ENCODE measurements around the gene SEL1L. TPM values are rescaled to one million over a fixed set of nuclear protein-coding genes. Genes with fewer than 3 reads are reported as not detected.
A peak's percentile ranks its signal among the peaks of the same experiment; 100 is the strongest.
"Not testable (repeated sequence)": the region's sequence is repeated elsewhere in the genome, so short reads cannot be mapped to it uniquely, and the experiment has no call there.

Gene SEL1L
- total and polyA plus RNA-seq, 3 donors from 2014 or later, result 30.2 to 40.7 (median 40.0) TPM

- WGBS, 2 donors, result 72 to 75% methylated on average over 7 of the region's 7 CpGs
- intact Hi-C loops (cut with DNase I; ENCODE audit: low total_unique reads), result no loop called here
These were observed 62.6 kb downstream of the SEL1L start for GRCh38 chr14:81471062-81471461.

DNA sequence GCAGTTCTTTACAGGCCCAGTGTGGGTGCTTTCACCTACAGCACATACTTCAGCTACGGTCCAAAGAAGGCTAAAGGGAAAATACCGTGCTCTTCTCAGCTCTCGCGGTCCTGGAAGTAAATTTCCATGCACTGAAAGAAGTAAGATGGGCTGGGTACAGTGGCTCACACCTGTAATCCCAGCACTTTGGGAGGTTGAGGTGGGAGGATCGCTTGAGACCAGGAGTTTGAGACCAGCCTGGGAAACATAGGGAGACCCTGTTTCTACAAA, 63.2 kb downstream of the SEL1L start:
- H3K4me1 ChIP-seq; H3K36me3 ChIP-seq (ENCODE audit: low read depth, missing control alignments); H3K27ac ChIP-seq; H3K4me3 ChIP-seq; DNase-seq; H3K27me3 ChIP-seq; H3K9me3 ChIP-seq; intact Hi-C loops (cut with DNase I; ENCODE audit: low total_unique reads): not testable (repeated sequence)
- 93 to 94% methylated on average over 5 of the region's 5 CpGs for WGBS, 2 donors

More at GRCh38 chr14:81471062-81471461, 62.6 kb downstream of the SEL1L start:
- Histone ChIP-seq H3K27me3 (no peaks in the 10 kb centered on the region), H3K36me3 (ENCODE audit: low read depth, missing control alignments) (no peaks in the 10 kb centered on the region), H3K4me1 (no peaks in the 10 kb centered on the region), H3K4me3 (no peak overlapping the region), H3K9me3 (no peaks in the 10 kb centered on the region), H3K27ac (no peak overlapping the region)
- no peak for DNase-seq
- TF ChIP-seq POLR2A (IDR thresholded peaks at IDR 0.05), result no peak
- TF ChIP-seq, protein P1, sequence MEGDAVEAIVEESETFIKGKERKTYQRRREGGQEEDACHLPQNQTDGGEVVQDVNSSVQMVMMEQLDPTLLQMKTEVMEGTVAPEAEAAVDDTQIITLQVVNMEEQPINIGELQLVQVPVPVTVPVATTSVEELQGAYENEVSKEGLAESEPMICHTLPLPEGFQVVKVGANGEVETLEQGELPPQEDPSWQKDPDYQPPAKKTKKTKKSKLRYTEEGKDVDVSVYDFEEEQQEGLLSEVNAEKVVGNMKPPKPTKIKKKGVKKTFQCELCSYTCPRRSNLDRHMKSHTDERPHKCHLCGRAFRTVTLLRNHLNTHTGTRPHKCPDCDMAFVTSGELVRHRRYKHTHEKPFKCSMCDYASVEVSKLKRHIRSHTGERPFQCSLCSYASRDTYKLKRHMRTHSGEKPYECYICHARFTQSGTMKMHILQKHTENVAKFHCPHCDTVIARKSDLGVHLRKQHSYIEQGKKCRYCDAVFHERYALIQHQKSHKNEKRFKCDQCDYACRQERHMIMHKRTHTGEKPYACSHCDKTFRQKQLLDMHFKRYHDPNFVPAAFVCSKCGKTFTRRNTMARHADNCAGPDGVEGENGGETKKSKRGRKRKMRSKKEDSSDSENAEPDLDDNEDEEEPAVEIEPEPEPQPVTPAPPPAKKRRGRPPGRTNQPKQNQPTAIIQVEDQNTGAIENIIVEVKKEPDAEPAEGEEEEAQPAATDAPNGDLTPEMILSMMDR (IDR thresholded peaks at IDR 0.05), result no peak

GRCh38 chr14:81466854-81467253, 66.8 kb downstream of the SEL1L start:
- 73 to 79% methylated on average over 5 of the region's 5 CpGs for WGBS, 2 donors
- no peaks in the 10 kb centered on the region for H3K36me3 ChIP-seq (ENCODE audit: low read depth, missing control alignments)
- no peaks in the 10 kb centered on the region for H3K9me3 ChIP-seq
- DNase-seq, result no peak
- TF ChIP-seq POLR2A (IDR thresholded peaks at IDR 0.05), result no peak
- TF ChIP-seq, protein P1 (IDR thresholded peaks at IDR 0.05), result no peak
- no peak overlapping the region for H3K27ac ChIP-seq
- no peaks in the 10 kb centered on the region for H3K4me1 ChIP-seq
- no peak overlapping the region for H3K4me3 ChIP-seq
- no peaks in the 10 kb centered on the region for H3K27me3 ChIP-seq
- intact Hi-C loops (cut with DNase I; ENCODE audit: low total_unique reads), result no loop called here

GRCh38 chr14:81465507-81466228, 68.0 kb downstream of the SEL1L start:
- Histone ChIP-seq H3K4me3 (no peak overlapping the region), H3K4me1 (no peaks in the 10 kb centered on the region), H3K27me3 (no peaks in the 10 kb centered on the region), H3K36me3 (ENCODE audit: low read depth, missing control alignments) (no peaks in the 10 kb centered on the region), H3K9me3 (no peaks in the 10 kb centered on the region), H3K27ac (no peak overlapping the region)
- no peak for DNase-seq
- intact Hi-C loops (cut with DNase I; ENCODE audit: low total_unique reads), result no loop called here
- 66 to 77% methylated on average over 13 of the region's 13 CpGs for WGBS, 2 donors
- TF ChIP-seq, protein P1 (IDR thresholded peaks at IDR 0.05), result no peak
- TF ChIP-seq POLR2A (IDR thresholded peaks at IDR 0.05), result no peak

DNA sequence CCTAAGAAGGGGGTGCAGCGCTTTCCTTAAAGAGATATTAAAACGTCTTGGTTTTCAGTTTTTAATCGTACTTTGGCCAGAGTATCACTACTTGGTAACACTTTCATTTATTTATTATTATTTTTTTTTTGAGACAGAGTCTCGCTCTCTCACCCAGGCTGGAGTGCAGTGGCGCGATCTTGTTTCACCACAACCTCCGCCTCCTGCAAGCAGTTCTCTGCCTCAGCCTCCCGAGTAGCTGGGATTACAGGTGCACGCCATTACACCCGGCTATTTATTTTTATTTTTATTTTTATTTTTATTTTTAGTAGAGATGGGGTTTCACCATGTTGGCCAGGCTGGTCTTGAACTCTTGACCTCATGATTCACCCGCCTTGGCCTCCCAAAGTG, 68.7 kb downstream of the SEL1L start:
- H3K36me3 ChIP-seq (ENCODE audit: low read depth, missing control alignments); intact Hi-C loops (cut with DNase I; ENCODE audit: low total_unique reads); H3K27me3 ChIP-seq; H3K9me3 ChIP-seq; H3K27ac ChIP-seq; H3K4me1 ChIP-seq; DNase-seq: not testable (repeated sequence)
- WGBS, 2 donors, result 28 to 34% methylated on average over 11 of the region's 11 CpGs
- peak overlapping the region; percentile 17 to 19 for H3K4me3 ChIP-seq
